ENCODE measurements around the gene TRABD2B.

The TRABD2B gene

GRCh38 chr1:47941609-47942239 lies 55.5 kb downstream of the TRABD2B start:
- in situ Hi-C loops (cut with HindIII; ENCODE audit: low sequenced_read_pairs), result loop anchor here (25.0 kb wide), 1 partner anchor 179 kb away; no protein-coding TSS in a partner anchor

DNA sequence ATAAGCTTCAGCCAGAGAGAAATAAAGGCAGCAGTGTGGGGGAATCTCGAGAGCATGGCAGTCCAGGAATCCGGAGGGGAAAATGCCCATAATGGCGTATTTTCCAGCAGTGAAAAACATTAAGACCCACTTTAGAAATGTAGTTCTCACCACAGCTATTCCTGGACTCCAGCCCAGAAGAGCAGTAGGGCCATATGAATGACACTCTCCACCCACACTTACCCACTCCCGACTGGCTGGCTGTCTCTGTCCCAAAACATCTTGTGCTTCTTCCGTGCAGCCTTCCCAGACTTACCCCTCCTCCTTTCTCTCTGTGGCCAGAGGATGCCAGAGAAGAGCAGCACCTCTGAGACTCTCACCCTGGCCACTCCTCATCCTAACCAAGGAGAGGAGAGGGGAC lies 56.4 kb downstream of the TRABD2B start:
- in situ Hi-C loops (cut with HindIII; ENCODE audit: low sequenced_read_pairs), result loop anchor here (25.0 kb wide), 1 partner anchor 178 kb away; no protein-coding TSS in a partner anchor

DNA sequence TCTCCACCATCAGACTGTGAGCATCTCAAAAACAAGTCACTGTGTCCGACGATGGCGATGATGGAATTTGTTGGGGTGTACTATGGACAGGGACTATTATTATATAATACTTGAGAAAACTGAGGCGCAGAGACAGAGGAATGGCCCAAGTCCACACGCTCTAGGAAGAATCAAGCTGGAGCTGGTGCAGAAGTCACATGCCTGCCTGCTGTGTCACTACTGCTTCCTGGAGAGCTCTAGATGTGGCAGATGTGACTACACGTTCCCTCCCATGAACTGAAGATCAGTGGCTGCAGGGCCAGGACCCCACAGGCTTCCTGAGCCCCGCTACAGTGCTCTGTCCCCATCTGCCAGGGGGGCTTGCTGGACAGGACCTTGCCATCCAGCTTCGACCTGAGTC lies 56.9 kb downstream of the TRABD2B start:
- in situ Hi-C loops (cut with HindIII; ENCODE audit: low sequenced_read_pairs), result loop anchor here (25.0 kb wide), 1 partner anchor 178 kb away; no protein-coding TSS in a partner anchor

DNA sequence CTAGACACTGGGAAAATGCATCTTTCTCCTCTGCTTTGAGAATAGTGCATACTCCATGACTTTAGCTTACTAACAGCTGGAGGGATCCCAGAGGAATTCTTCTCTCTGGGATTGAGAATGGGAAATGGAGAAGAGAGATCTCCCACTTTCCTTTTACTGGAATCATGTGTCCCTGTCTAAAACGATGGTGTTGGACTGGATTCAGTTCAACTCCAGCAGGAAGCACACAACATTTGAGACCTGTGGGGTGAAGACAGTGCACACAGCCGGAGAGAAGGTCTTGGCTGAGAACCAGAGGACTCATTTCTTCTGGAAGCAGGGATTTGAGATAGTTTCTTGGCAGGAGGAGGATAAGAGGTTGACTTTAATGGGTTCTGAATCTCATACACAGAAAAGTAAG lies 58.7 kb downstream of the TRABD2B start:
- in situ Hi-C loops (cut with HindIII; ENCODE audit: low sequenced_read_pairs), result loop anchor here (25.0 kb wide), 1 partner anchor 176 kb away; no protein-coding TSS in a partner anchor

DNA sequence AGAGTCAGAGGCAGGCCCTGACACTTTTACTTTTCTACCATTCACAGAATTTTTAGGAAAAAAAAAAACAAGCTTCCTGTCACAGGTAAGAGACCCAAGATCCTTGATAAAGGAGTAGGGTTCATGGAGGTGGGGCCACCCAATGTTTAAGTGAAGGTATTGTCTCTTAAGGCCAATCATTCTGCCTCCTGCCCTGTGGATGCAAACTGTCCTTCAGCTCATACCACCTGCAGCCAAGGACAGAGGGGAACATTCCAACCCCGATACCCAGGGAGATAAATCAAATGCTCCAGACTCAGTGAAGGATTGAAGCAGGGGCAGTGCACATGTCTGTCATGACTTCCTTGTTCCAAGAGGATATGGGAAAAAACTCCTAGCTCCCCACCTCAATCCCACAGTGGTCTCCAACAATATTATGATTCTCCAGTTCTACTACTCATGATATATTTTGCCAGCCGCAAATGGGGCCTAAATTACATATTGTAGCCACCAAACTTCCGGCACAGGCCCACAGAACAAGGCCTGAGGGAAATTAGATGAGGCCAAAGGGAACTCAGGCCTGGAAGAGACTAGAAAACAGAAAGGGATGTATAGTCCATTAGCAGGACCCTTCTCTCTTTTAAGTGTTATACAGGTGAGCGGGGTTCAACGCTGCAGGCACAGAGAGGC lies 59.5 kb downstream of the TRABD2B start:
- in situ Hi-C loops (cut with HindIII; ENCODE audit: low sequenced_read_pairs), result loop anchor here (25.0 kb wide), 1 partner anchor 175 kb away; no protein-coding TSS in a partner anchor

GRCh38 chr1:47936916-47937551 lies 60.2 kb downstream of the TRABD2B start:
- in situ Hi-C loops (cut with HindIII; ENCODE audit: low sequenced_read_pairs), result loop anchor here (25.0 kb wide), 1 partner anchor 175 kb away; no protein-coding TSS in a partner anchor

GRCh38 chr1:47935856-47936255 lies 61.3 kb downstream of the TRABD2B start:
- in situ Hi-C loops (cut with HindIII; ENCODE audit: low sequenced_read_pairs), result loop anchor here (25.0 kb wide), 1 partner anchor 174 kb away; no protein-coding TSS in a partner anchor

GRCh38 chr1:47935163-47935562 lies 62.0 kb downstream of the TRABD2B start:
- in situ Hi-C loops (cut with HindIII; ENCODE audit: low sequenced_read_pairs), result loop anchor here (25.0 kb wide), 1 partner anchor 173 kb away; no protein-coding TSS in a partner anchor

DNA sequence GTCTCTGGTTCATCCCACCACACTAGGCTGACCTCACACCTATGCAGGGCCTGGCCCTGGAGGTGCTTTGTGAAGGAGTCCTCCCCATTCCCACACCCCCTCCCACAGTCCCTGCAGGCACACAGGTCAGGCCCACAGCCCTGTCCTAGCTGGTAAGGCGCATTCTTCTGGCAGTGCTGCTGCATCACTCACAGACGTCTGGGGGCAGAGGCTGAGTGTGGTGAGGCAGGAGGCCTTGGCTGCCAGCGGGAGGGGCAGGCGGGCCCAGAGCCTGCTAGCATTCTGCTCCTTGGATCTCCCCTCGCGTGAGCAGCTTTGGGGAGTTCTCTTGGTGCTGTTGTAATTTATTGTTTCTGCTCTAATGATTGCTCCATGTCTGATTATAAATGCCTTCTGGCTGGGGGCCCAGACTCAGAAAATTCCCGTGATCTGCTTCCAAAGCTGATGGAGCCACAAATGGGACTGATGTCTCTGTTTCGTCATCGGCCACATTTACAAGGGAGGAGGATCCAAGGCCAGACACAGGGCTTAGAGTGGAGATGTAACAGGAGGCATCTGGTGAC lies 62.9 kb downstream of the TRABD2B start:
- in situ Hi-C loops (cut with HindIII; ENCODE audit: low sequenced_read_pairs), result loop anchor here (25.0 kb wide), 1 partner anchor 172 kb away; no protein-coding TSS in a partner anchor

- in situ Hi-C loops (cut with HindIII; ENCODE audit: low sequenced_read_pairs), result loop anchor here (25.0 kb wide), 1 partner anchor 170 kb away; no protein-coding TSS in a partner anchor
These were observed 64.4 kb downstream of the TRABD2B start for GRCh38 chr1:47932743-47933142.

DNA sequence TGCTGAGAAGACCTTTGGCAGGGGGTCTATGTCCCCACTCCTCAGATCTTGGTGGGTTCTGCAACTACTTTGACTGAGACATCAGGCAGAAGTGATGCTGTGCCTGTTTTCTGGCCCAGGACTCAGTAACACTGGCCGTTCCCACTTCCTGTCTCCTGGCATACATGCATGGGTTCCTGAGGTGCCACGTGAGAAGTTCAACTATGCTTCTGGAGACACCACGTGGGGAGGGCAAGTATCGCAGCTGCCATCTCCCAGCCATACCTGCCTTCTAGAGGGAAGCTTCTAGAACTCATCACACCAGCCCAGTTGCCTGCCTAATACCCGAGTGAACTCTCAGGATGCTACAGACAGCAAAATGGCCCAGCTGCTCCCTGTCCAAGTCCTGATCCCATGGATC lies 65.8 kb downstream of the TRABD2B start:
- in situ Hi-C loops (cut with HindIII; ENCODE audit: low sequenced_read_pairs), result loop anchor here (25.0 kb wide), 1 partner anchor 169 kb away; no protein-coding TSS in a partner anchor

DNA sequence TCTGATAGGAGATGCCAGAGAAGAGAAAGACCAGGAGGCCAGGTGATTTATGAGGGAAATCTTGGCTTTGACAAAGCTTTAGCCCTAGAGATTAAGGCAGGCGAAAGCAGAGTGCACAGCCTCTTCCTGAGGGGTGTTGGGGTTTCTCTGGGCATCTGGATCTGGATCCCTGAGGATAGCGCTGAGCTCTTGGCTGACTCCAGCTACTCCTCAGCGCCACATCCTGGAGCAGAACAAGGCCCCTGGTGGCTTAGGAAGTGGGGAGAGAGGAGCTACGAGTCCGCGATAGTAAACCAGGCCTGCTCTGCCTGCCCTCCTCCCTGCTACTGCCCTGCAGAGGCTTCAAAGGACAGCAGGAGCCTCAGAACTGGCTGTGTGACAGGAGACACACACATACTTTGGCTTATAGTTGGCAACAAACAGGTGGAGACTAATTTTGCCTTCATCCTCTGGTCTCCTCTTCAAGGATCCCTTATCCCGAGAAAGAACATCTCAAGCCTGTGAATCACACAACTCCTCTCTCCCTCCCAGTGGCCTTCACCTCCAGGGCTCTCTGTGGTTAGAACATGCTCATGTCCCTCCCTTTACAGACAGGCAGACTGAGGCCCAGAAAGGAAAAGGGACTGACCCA lies 66.9 kb downstream of the TRABD2B start:
- in situ Hi-C loops (cut with HindIII; ENCODE audit: low sequenced_read_pairs), result loop anchor here (25.0 kb wide), 1 partner anchor 168 kb away; no protein-coding TSS in a partner anchor

DNA sequence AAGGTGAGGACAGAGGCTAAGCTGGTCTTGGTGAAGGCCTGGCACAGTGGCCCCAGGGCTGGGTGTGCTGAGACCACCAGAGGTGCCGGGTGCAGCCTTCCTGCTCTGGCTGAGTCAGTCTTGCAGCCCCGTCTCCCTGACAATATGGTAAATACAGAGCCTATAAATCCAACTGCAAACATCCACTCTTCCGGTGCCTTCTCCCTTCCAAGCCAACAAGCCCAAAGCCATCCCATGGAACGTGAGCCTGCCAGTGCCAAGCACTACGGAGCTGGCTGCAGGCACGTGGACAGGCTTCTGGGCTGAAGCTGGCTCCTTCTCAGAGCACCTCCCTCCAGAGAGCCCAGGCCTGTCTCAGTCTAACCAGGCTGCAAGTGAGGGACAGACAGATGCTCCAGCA lies 70.0 kb downstream of the TRABD2B start:
- in situ Hi-C loops (cut with HindIII; ENCODE audit: low sequenced_read_pairs), result loop anchor here (25.0 kb wide), 1 partner anchor 165 kb away; no protein-coding TSS in a partner anchor

DNA sequence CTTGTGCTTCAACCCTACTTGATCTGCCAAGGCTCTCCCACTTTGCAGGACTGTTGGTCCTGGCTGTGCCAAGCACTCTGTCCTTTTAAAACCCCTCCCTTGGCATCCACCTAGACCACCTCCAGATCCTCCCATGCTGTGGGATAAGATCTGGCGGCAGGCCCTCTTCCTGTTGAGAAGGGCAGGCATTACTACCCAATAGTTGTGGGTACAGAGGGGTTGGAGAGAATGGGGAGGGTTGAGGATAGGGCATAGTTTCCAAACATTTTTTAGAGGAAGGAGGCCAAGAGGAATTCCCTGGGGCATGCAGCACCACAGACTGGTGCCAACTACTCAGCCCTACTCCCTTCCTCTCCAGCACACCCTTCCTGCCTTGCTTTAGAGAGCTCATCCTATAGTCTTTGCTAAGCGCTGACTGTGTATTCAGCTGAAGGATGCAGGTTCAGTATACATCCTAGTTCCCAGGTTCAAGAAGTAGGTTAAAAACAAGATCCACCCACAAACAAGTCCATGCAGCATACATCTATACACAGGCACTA lies 70.7 kb downstream of the TRABD2B start:
- in situ Hi-C loops (cut with HindIII; ENCODE audit: low sequenced_read_pairs), result loop anchor here (25.0 kb wide), 1 partner anchor 164 kb away; no protein-coding TSS in a partner anchor

DNA sequence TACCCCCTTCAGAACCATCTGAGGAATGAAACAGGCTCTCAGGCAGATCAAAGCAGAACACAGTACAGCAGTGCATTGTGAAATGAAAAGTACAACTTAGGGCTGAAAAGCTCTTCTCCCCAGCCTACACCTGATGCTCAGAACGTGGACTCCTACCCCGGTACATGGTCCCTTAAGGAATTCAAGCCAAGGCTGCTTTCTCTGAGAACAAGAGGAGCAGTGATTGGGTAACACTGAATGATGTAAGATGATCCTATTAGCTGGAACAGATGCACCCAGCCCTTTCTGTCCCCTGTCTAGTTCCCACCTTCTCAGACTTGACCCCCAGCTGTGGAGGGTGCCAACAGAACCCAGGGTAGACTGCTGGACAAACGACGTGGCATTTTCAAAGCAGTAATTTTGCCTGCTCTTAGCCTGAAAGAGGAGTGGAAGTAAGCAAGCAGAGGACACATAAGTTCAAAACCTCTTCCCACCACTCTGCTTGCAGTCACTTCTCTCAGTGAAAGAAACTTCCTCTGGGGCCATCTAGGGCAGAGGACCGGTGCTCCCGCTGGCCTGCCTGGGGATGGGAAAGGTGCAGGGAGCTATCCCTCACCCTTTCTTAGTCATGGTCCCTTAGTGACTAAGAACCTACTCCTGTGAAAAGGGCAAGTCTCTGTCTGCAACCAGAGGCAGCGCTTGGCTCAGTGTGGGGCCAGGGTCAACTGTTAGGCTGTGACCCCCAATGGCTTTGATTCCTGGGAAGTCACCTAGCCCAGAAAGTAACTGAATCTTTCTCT lies 72.7 kb downstream of the TRABD2B start:
- in situ Hi-C loops (cut with HindIII; ENCODE audit: low sequenced_read_pairs), result loop anchor here (25.0 kb wide), 1 partner anchor 162 kb away; no protein-coding TSS in a partner anchor

- in situ Hi-C loops (cut with HindIII; ENCODE audit: low sequenced_read_pairs), result no loop called here
These were observed 75.2 kb downstream of the TRABD2B start for GRCh38 chr1:47921935-47922415.

DNA sequence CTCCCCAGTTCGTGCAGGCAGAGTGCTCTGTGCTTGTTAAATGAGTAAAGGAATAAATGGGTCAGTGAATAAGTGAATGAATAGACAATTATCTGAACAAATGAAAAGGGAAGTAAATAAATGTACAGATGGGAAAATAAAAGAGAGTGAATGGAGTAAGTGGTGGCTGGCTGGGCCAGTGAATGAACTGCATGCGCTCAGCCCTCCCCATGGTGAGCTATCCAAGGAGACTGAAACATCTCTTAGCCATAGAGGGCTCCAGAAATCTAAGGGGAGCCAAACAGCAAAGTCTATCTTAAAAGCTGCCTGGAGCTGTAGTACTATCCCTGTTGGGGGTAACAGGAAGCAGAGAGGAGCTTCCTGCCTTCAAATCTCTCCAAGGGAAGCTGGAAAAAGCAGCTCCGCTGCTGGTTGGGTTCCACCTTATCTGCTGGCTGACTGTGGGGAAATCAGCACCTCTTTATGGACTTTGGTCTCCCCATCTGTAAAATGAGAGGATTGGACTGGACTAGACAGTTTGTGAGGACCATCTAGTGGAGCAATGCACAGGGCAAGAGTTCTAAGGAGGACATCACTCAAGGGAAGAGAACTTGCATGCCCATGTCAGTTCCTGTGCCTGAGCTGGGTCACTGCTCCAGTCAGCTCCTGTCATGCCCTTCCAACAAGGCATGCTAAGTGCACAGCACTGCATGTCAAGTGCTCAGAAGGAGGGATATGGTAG lies 77.9 kb downstream of the TRABD2B start:
- in situ Hi-C loops (cut with HindIII; ENCODE audit: low sequenced_read_pairs), result no loop called here

DNA sequence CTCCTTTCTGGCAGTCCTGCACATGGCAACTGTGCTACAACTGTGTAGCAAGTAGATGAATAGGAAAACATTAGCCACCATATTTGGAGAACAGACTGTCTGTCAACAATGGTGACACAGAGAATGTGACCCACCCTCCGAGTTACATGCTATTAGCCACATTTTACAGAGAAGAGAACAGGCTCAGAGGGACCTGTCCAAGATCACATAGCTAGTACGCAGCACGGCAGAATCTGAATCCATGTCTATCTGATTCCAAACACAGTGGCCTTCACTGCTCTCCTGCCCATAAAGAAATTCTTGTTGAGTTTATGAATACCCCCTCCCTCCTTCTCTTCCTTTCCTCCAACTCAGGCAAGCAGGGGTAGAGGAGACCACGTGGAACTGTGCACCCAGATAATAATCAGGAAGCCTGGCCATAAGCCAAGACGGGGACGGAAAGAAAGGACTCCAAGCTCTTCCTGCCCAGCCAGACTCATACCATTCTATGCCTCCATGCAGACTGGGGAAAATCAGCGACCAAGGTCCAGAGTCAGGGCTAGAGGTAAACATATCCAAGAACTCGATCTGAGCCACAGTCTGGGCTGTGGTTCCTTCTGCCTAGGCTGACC lies 78.8 kb downstream of the TRABD2B start:
- in situ Hi-C loops (cut with HindIII; ENCODE audit: low sequenced_read_pairs), result no loop called here
